HG02970 (cell line): Measurements from ENCODE around the gene SYTL2.

Source experiments
- ATAC-seq: cut with Tn5 transposase; IDR thresholded peaks from one replicate; pipeline ENCODE4 v1.9.1; 2021; ENCODE audit warnings: mild to moderate bottlenecking, moderate library complexity, moderate number of reproducible peaks; ENCODE audit not compliant: unreplicated experiment, low FRiP score

Gene SYTL2

GRCh38 chr11:85767246-85767945, 43.5 kb downstream of the SYTL2 start:
- no peak for ATAC-seq

DNA sequence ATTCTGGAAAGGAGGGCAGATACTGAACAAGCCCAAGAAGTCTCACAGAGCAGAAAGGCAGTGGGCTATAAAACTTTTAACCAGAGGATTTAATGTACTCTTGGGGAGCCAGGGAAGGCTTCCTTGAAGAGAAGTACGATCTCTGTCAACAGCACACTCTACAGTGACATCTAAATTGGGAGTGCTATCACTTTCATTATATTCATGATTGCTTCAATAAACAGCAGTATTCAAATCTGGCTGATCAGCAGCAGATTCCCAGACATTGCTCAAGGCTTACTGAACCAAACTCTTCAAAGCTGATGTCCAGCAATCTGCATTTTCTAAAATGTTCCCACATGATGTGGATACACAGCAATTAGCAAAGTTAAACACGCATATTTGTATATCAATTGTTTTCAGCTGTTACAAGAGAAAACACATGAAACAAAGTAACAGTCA, 44.2 kb downstream of the SYTL2 start:
- ATAC-seq, result no peak

GRCh38 chr11:85764796-85765195, 46.1 kb downstream of the SYTL2 start:
- no peak for ATAC-seq

DNA sequence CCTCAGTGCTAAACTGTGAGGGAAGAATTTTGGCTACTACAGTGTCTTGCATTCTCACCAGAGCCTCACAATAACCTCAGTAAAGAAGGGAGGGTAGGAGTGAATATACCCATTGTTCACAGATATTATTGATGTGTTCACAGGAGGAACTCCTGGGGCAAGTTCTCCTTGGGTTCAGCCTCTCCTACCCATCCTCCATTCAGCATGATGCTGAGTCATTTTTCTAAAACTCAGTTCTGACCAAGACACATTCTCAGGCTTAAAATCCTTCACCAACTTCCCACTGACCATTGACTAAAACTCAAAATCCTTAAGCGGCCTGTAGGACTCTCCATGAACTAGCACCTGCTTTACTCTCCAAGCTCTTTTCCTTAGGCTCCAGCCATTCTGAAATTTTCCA, 48.7 kb downstream of the SYTL2 start:
- no peak for ATAC-seq

DNA sequence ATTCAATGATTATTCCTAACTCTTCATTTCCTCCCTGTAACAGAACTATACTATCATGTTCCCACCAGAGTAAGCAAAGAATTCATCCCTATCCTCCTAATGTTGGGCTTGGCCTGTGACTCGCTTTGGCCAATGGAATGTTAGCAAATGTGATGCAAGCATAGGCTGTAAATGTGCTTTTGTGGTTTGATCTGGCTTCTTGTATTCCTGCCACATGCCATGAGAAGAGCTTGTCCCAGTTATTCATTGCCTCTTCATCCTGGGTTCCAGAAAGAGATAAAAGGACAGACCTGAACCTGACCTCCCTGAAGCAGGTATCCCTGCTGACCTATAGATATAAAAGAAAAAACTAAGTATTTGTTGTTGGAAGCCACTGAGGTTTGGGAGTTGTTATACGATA, 51.0 kb downstream of the SYTL2 start:
- ATAC-seq, result no peak

- ATAC-seq, result no peak
Observed at GRCh38 chr11:85758480-85759039, 52.4 kb downstream of the SYTL2 start.

GRCh38 chr11:85758026-85758425, 52.9 kb downstream of the SYTL2 start:
- no peak for ATAC-seq

GRCh38 chr11:85756401-85757200, 54.3 kb downstream of the SYTL2 start:
- no peak for ATAC-seq

DNA sequence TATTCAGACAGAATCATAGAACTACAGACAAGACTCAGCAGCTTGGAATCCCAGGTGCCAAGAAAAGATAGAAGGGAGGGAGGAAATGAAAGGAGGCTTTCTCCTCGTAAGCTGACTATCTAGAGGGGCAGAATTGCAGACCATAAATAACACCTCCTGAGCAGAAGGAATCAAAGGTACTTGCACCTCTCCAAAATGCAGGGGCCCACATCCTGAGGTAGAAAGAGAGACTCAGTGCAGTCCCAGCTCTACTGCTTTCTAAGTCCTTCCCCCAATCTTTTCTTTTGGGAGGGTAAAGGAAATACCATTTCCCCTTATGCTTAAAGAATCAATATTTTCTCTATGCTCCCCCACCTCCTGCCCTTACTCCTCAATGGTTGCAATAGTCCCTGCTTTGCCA, 55.2 kb downstream of the SYTL2 start:
- ATAC-seq, result no peak

DNA sequence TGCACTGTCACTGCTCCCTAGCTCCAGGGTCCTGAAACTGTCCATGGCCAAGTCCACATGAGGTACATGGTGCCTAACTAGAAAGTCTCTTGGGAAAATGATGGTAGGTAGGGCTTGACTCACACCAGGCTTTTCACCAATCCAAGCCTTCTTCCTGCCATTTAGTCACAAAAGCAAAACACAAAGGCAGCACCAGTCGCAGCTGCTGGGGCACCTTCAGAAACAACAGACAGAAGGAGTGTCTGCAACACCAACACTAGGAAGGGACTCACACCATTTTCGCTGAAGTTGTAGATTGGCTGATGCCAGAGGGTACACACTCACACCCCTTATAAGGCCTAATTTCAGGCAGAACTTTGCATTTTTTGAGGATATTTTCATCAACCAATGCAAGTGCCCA, 55.7 kb downstream of the SYTL2 start:
- no peak for ATAC-seq

DNA sequence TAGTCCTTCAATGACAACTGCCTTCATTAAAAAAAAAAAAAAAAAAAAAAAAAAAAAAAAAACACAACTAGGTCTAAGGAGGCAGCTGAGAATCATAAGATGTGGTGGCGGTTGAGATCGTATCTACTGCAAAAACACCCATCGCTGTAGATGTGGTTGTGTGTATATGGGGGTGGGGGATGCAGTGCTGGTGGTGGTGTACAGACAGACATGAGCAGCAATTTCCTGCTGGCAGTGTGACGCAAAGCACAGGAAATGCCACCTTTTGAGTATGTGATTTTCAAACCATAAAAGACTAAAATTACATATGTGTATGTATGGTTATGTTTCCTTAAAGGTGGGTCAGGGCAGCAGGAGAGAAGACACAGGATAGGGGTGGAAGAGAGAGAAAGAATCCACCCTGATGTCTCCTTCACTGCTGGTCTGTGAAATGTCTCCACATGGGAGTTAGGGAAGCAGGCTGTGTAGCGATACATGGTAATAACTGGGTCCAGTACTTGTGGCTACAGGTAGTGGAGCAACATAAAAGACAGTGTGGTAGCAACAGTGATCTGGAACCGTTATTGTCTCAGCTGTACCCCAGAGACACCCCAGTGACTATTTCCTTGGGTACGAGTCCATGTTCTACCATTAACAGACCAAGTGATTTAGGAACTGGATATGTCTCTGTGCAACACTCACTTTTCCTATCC, 57.9 kb downstream of the SYTL2 start:
- no peak for ATAC-seq

DNA sequence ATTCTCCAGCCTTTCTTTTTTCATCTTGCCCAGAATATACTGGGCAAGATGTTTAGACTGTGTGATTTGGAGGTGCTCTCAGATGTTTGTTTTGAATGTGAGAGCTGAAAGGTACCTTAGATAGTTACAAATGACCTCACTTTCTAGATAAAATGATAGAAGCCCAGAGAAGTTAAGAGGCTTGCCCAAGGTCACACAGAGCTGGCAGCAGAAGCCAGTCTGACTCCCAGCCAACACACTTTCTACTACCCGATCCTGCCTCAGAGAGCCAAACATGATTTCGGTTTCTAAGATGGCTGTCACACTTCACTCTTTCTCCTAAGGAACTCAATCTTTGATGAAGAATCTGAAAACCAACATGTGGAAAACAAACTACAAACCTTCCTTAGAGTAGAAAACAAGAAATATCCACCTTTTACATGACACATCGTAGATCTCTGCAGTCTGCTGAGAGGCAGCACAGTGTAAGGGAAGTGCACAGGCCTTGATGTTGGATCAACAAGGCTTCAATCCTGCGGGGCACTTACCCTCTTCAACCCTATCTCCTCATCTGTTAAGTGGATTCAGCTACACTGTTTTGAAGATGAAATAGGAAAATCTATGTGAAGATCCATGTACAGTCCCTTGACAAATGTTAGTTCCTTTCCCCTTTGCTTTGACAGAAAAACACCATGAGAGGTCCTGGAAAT, 58.6 kb downstream of the SYTL2 start:
- no peak for ATAC-seq

GRCh38 chr11:85751724-85752123, 59.2 kb downstream of the SYTL2 start:
- ATAC-seq, result no peak

- no peak for ATAC-seq
Observed at GRCh38 chr11:85750646-85751045, 60.3 kb downstream of the SYTL2 start.

- no peak for ATAC-seq
Observed at GRCh38 chr11:85749884-85750283, 61.1 kb downstream of the SYTL2 start.

DNA sequence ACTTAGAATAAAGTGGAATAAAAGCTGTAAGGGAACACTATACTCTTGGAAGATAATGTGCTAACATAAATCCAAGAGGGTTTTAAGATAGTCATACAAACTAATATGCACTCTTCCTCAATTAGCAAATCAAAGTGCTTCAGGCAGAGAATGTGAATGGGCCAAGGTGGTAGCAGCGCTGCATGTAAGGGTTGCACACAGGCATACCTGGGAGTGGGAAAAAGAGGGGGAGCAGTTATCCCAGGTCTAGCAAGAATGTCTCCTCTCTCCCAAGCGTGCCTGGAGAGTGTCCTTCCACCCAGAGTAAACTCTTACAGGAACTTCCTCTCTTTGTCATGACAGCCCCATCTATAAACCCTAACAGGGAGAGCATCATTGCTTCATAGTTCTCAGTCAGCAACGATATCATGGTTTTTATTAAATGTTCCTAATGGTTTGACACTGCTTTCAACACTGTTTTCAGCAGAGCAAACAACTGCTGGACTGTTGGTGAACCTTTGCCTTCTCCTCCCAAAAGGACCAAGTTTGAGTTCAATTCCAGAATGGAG, 61.6 kb downstream of the SYTL2 start:
- ATAC-seq, result no peak

DNA sequence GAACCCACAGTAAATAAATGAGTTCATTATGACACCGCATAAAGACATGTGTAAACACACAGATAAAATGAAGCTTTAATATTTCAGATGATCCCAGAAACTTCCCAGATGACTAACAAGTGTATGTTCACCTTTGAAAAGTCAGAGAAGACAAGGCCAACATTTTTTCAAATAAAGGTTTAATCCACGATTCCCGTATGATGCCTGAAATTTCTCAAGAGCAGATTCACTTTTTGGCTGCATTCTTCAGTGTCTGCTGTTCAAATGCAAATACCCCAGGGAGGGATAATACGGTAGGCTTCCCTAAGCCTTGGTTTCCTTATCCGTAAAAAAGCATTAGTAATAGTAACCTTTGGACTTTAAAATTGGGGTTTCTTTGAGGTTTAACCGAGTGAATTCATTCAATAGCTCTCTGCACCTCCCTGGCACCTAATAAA, 62.5 kb downstream of the SYTL2 start:
- ATAC-seq, result no peak

DNA sequence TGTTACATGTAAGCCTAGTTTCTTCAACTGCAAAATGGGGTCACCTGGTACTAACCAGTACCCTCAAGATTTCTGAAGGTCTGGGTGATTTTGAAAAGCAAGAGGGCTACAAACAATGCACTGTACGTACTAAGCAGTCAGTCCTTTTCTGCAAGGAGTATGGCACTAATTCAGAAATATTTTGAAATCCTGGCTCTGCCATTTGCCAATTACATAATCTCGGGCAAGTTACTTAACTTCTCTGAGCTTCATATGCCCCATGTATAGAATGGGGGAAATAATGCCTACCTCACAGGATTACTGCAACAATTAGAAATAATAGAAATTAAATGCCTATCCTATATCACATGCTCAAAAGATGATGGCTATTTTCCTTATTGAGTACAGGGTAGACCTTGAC, 64.3 kb downstream of the SYTL2 start:
- no peak for ATAC-seq

DNA sequence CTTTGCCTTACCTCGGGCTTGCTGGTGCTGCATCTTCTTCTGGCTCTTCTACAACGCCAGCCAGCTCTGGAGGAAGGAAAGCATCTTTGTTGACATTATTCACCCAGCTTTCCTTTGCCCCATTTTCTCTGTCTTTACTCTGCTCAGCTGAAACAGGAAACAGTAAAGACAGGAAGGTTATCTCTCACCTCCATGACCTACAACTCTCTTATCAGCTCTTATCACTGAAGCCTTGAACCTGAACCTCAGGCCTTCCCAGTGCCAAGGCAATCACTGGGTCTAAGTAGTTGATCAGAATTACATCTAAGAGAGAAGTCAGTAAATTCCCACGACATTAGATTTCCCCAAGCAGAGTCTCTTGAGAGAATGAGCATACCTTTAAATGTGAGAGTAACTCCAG, 65.3 kb downstream of the SYTL2 start:
- ATAC-seq, result no peak

DNA sequence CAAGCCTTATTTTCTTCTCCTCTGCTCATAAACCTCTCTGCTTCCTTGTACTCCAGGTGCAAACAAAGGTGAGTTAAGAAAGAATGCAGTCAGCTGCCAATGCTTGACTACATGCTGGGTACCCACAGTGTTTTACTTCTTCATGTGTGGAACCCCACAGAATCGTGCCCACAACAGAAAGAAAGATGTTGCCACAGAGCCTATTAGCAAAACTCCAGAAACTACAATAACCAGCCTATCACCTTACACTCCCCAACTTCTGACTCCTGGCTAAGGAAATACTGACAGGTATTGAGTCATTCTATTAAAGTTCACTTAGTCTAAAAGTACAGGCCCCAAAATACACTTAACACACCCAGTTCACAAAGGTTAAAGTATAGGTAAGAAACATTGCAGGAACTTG, 68.1 kb downstream of the SYTL2 start:
- no peak for ATAC-seq
